ENCODE results near the gene PAF1. TPM values are rescaled to one million over a fixed set of nuclear protein-coding genes. Genes with fewer than 3 reads are reported as not detected.

PAF1 gene
- total and polyA plus RNA-seq, 2 of the 13 experiments (the other 11 are each of a cell fraction or from before 2014, with no cell fraction given) = 30.2 to 31.1 TPM

- TF ChIP-seq AHDC1 (CRISPR knock-in tag; IDR thresholded peaks at IDR 0.05; ENCODE audit: borderline replicate concordance) (no peak), ARID2 (CRISPR knock-in tag; IDR thresholded peaks at IDR 0.05; ENCODE audit: borderline replicate concordance) (no peak), NR2C2 (CRISPR knock-in tag; IDR thresholded peaks at IDR 0.05; ENCODE audit: borderline replicate concordance) (no peak), HMG20A (CRISPR knock-in tag; IDR thresholded peaks at IDR 0.05; ENCODE audit: borderline replicate concordance) (no peak), ZNF512B (CRISPR knock-in tag; IDR thresholded peaks at IDR 0.05; ENCODE audit: borderline replicate concordance) (no peak), NCOR1 (IDR thresholded peaks at IDR 0.05; ENCODE audit: borderline replicate concordance, low read length) (0 out of 2 replicates have a peak, but pooled peaks have one; percentile 3), ZNF510 (CRISPR knock-in tag; IDR thresholded peaks at IDR 0.05; ENCODE audit: low read depth) (0 out of 2 replicates have a peak, but pooled peaks have one; percentile 19), JARID2 (CRISPR knock-in tag; IDR thresholded peaks at IDR 0.05; ENCODE audit: insufficient replicate concordance) (no peak), JDP2 (CRISPR knock-in tag; IDR thresholded peaks at IDR 0.05; ENCODE audit: borderline replicate concordance) (no peak), SP5 (CRISPR knock-in tag; IDR thresholded peaks at IDR 0.05; ENCODE audit: borderline replicate concordance, low read depth) (0 out of 2 replicates have a peak, but pooled peaks have one; percentile 7)
- TF ChIP-seq, protein P1, sequence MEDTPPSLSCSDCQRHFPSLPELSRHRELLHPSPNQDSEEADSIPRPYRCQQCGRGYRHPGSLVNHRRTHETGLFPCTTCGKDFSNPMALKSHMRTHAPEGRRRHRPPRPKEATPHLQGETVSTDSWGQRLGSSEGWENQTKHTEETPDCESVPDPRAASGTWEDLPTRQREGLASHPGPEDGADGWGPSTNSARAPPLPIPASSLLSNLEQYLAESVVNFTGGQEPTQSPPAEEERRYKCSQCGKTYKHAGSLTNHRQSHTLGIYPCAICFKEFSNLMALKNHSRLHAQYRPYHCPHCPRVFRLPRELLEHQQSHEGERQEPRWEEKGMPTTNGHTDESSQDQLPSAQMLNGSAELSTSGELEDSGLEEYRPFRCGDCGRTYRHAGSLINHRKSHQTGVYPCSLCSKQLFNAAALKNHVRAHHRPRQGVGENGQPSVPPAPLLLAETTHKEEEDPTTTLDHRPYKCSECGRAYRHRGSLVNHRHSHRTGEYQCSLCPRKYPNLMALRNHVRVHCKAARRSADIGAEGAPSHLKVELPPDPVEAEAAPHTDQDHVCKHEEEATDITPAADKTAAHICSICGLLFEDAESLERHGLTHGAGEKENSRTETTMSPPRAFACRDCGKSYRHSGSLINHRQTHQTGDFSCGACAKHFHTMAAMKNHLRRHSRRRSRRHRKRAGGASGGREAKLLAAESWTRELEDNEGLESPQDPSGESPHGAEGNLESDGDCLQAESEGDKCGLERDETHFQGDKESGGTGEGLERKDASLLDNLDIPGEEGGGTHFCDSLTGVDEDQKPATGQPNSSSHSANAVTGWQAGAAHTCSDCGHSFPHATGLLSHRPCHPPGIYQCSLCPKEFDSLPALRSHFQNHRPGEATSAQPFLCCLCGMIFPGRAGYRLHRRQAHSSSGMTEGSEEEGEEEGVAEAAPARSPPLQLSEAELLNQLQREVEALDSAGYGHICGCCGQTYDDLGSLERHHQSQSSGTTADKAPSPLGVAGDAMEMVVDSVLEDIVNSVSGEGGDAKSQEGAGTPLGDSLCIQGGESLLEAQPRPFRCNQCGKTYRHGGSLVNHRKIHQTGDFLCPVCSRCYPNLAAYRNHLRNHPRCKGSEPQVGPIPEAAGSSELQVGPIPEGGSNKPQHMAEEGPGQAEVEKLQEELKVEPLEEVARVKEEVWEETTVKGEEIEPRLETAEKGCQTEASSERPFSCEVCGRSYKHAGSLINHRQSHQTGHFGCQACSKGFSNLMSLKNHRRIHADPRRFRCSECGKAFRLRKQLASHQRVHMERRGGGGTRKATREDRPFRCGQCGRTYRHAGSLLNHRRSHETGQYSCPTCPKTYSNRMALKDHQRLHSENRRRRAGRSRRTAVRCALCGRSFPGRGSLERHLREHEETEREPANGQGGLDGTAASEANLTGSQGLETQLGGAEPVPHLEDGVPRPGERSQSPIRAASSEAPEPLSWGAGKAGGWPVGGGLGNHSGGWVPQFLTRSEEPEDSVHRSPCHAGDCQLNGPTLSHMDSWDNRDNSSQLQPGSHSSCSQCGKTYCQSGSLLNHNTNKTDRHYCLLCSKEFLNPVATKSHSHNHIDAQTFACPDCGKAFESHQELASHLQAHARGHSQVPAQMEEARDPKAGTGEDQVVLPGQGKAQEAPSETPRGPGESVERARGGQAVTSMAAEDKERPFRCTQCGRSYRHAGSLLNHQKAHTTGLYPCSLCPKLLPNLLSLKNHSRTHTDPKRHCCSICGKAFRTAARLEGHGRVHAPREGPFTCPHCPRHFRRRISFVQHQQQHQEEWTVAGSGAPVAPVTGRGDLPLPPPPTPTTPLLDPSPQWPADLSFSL (CRISPR knock-in tag; IDR thresholded peaks at IDR 0.05) = no peak
Measured at GRCh38 chr19:39405958-39406655, 15.2 kb upstream of the PAF1 start (continued).

Measured in HepG2 (cell line).